GM23338 (cell line): Measurements from ENCODE around the gene RAP1GAP. TPM values are rescaled to one million over a fixed set of nuclear protein-coding genes. Genes with fewer than 3 reads are reported as not detected.

Experiments used
- ATAC-seq: fragments of 200-7000 bp; cut with Tn5 transposase; 3 replicates; pipeline ENCODE4 v1.9.1; 2020
- DNase-seq: peaks from one replicate; pipeline ENCODE4 v3.0.0-alpha.2; 2015; ENCODE audit warnings: low spot score
- H2AFZ ChIP-seq: fragments of 200-600 bp; sonication (generic); 2 replicates; pipeline ENCODE4 v1.8.0; 2016; ENCODE audit warnings: antibody characterized with exemption, mild to moderate bottlenecking, moderate library complexity
- H3F3A ChIP-seq: fragments of 200-600 bp; sonication (generic); replicated peaks from 2 replicates; pipeline ENCODE4 v1.8.0; 2017; ENCODE audit warnings: antibody characterized with exemption, mixed run types, low read depth
- H3K27ac ChIP-seq: fragments of 200-600 bp; sonication (generic); 2 replicates; pipeline ENCODE4 v1.6.1; 2016; ENCODE audit warnings: low read depth
- H3K27me3 ChIP-seq: fragments of 200-600 bp; sonication (generic); 2 replicates; pipeline ENCODE4 v1.8.0; 2016; ENCODE audit warnings: mild to moderate bottlenecking, mixed run types, moderate library complexity; ENCODE audit not compliant: insufficient read depth
- H3K36me3 ChIP-seq: fragments of 200-600 bp; sonication (generic); 2 replicates; pipeline ENCODE4 v1.8.0; 2016; ENCODE audit warnings: mild to moderate bottlenecking; ENCODE audit not compliant: insufficient read depth
- H3K4me1 ChIP-seq: fragments of 200-600 bp; sonication (generic); 2 replicates; pipeline ENCODE4 v1.8.0; 2016; ENCODE audit warnings: mild to moderate bottlenecking, moderate library complexity; ENCODE audit not compliant: insufficient read depth
- H3K4me2 ChIP-seq: fragments of 200-600 bp; sonication (generic); 2 replicates; pipeline ENCODE4 v1.7.1; 2017; ENCODE audit warnings: mixed run types
- H3K4me3 ChIP-seq: fragments of 200-600 bp; sonication (generic); 2 replicates; pipeline ENCODE4 v1.6.1; 2016; ENCODE audit warnings: mixed run types
- H3K79me2 ChIP-seq: fragments of 200-600 bp; sonication (generic); replicated peaks from 2 replicates; pipeline ENCODE4 v1.8.0; 2017; ENCODE audit warnings: mild to moderate bottlenecking; ENCODE audit not compliant: insufficient read depth
- H3K9me2 ChIP-seq: fragments of 200-600 bp; sonication (generic); 2 replicates; pipeline ENCODE4 v1.8.0; 2017; ENCODE audit not compliant: insufficient read depth
- H4K20me1 ChIP-seq: fragments of 200-600 bp; sonication (generic); replicated peaks from 2 replicates; pipeline ENCODE4 v1.8.0; 2017; ENCODE audit warnings: mild to moderate bottlenecking; ENCODE audit not compliant: insufficient read depth
- H3K27ac Mint-ChIP-seq: 2 replicates; pipeline ENCODE4 v1.8.0; 2020; ENCODE audit warnings: inconsistent platforms, mild to moderate bottlenecking, moderate library complexity, mixed read lengths
- H3K27me3 Mint-ChIP-seq: 3 replicates; pipeline ENCODE4 v1.8.0; 2022; ENCODE audit warnings: low read depth, mild to moderate bottlenecking, moderate library complexity, mixed read lengths, inconsistent platforms; ENCODE audit not compliant: insufficient read depth, poor library complexity
- H3K36me3 Mint-ChIP-seq: 3 replicates; pipeline ENCODE4 v1.8.0; 2021; ENCODE audit warnings: low read depth, mild to moderate bottlenecking, inconsistent platforms, moderate library complexity, mixed read lengths
- H3K4me1 Mint-ChIP-seq: 3 replicates; pipeline ENCODE4 v1.8.0; 2020; ENCODE audit warnings: mild to moderate bottlenecking, inconsistent platforms, mixed read lengths
- H3K4me3 Mint-ChIP-seq: 3 replicates; pipeline ENCODE4 v1.8.0; 2021; ENCODE audit warnings: moderate library complexity, mild to moderate bottlenecking, inconsistent platforms, mixed read lengths
- H3K9me3 Mint-ChIP-seq: 3 replicates; pipeline ENCODE4 v1.8.0; 2020; ENCODE audit warnings: moderate library complexity, mild to moderate bottlenecking, inconsistent platforms, mixed read lengths
- CREB1 ChIP-seq: fragments of 250-450 bp; sonication (Bioruptor Pico); IDR thresholded peaks from 2 replicates; pipeline ENCODE4 v1.5.0; 2020; ENCODE audit warnings: low read depth, mild to moderate bottlenecking, moderate library complexity
- CTCF ChIP-seq, 2 experiments: fragments of 200-600 bp in 1 of 2; sonication (generic) in 1 of 2; conservative IDR thresholded peaks; 2 replicates each; pipeline versions ENCODE4 v1.5.1 to v1.6.1; 2016 to 2017; ENCODE audit warnings: antibody characterized with exemption in 2 of 2, low read depth in 2 of 2, mild to moderate bottlenecking in 2 of 2, moderate library complexity in 1 of 2
- EZH2 ChIP-seq: fragments of 200-600 bp; sonication (generic); IDR thresholded peaks from one replicate; pipeline ENCODE4 v1.8.0; 2017; ENCODE audit warnings: antibody characterized with exemption, mild to moderate bottlenecking, low read depth; ENCODE audit not compliant: unreplicated experiment
- EZH2phosphoT487 ChIP-seq: fragments of 200-600 bp; sonication (generic); IDR thresholded peaks from one replicate; pipeline ENCODE4 v1.8.1; 2018; ENCODE audit warnings: antibody characterized with exemption; ENCODE audit not compliant: unreplicated experiment
- JUNB ChIP-seq: IDR thresholded peaks from one replicate; pipeline ENCODE4 v1.6.1; 2016; ENCODE audit warnings: antibody characterized with exemption; ENCODE audit not compliant: unreplicated experiment
- NANOG ChIP-seq: IDR thresholded peaks from 2 replicates; pipeline ENCODE4 v1.6.1; 2016; ENCODE audit warnings: antibody characterized with exemption, borderline replicate concordance
- ZNF114 ChIP-seq: fragments of 250-450 bp; sonication (Bioruptor Pico); IDR thresholded peaks from 2 replicates; pipeline ENCODE4 v1.5.0; 2020; ENCODE audit warnings: mild to moderate bottlenecking, moderate library complexity
- ZNF331 ChIP-seq: fragments of 250-450 bp; sonication (Bioruptor Pico); IDR thresholded peaks from 2 replicates; pipeline ENCODE4 v1.5.0; 2020; ENCODE audit warnings: low read depth, mild to moderate bottlenecking, moderate library complexity
- polyA plus RNA-seq: library from polyadenylated mRNA; unstranded; fragments of >200 nt; fragmentation: Nextera tagmentation; extraction: Ambion mirVana; gene quantifications from 2 replicates; pipeline ENCODE4 v1.2.1, GENCODE V29; 2016
- total RNA-seq: library from RNA; depleted of rRNA; stranded (reverse); fragments of >200 nt; shearing (Covaris generic); gene quantifications from 2 replicates; pipeline ENCODE4 v1.2.3, GENCODE V29; 2014
- TF ChIP-seq, protein P1 (sequence below): fragments of 250-450 bp; sonication (Bioruptor Pico); IDR thresholded peaks from 2 replicates; pipeline ENCODE4 v1.5.0; 2020; ENCODE audit warnings: mild to moderate bottlenecking, moderate library complexity
- TF ChIP-seq, protein P2 (sequence below): IDR thresholded peaks from one replicate; pipeline ENCODE4 v1.6.1; 2018; ENCODE audit warnings: antibody characterized with exemption; ENCODE audit not compliant: unreplicated experiment

RAP1GAP gene
- total and polyA plus RNA-seq, 2 experiments from 2014 or later = 4.3 to 6.6 TPM

DNA sequence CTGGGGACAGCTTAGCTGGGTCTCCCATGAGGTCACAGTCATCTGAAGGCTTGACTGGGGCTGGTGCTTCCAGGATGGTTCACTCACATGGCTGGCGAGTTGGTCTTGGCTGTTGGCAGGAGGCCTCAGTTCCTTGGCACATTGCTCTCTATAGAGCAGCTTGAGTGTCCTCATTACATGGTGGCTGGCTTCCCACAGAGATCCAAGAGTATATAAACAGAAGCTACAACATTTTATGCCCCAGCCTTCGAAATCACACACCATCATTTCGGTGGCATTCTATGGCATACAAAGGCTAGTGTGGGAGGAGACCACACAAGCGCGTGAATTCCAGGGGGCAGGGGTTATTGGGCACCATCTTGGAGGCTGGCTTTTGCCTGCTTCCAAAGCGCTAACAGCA, 96.9 kb downstream of the RAP1GAP start:
- peaks cover 8% of the 10 kb centered on the region for H3K4me1 Mint-ChIP-seq
- H3K27me3 Mint-ChIP-seq = peaks cover 14% of the 10 kb centered on the region
- DNase-seq (no peak), ATAC-seq (no peak)
- peaks cover 22% of the 10 kb centered on the region for H3K36me3 Mint-ChIP-seq
- no peak overlapping the region for H3K27ac Mint-ChIP-seq
- H2AFZ ChIP-seq = no peak overlapping the region
- H3K27me3 ChIP-seq = no peaks in the 10 kb centered on the region
- H3K79me2 ChIP-seq = no peaks in the 10 kb centered on the region
- H3K4me3 Mint-ChIP-seq = no peak overlapping the region
- no peak overlapping the region for H3K27ac ChIP-seq
- H3K4me2 ChIP-seq = no peak overlapping the region
- H3K4me3 ChIP-seq = no peak overlapping the region
- peaks cover 6% of the 10 kb centered on the region; the same call in 1 of the 2 replicates for H3K4me1 ChIP-seq
- H3F3A ChIP-seq = no peaks in the 10 kb centered on the region
- TF ChIP-seq, protein P1, sequence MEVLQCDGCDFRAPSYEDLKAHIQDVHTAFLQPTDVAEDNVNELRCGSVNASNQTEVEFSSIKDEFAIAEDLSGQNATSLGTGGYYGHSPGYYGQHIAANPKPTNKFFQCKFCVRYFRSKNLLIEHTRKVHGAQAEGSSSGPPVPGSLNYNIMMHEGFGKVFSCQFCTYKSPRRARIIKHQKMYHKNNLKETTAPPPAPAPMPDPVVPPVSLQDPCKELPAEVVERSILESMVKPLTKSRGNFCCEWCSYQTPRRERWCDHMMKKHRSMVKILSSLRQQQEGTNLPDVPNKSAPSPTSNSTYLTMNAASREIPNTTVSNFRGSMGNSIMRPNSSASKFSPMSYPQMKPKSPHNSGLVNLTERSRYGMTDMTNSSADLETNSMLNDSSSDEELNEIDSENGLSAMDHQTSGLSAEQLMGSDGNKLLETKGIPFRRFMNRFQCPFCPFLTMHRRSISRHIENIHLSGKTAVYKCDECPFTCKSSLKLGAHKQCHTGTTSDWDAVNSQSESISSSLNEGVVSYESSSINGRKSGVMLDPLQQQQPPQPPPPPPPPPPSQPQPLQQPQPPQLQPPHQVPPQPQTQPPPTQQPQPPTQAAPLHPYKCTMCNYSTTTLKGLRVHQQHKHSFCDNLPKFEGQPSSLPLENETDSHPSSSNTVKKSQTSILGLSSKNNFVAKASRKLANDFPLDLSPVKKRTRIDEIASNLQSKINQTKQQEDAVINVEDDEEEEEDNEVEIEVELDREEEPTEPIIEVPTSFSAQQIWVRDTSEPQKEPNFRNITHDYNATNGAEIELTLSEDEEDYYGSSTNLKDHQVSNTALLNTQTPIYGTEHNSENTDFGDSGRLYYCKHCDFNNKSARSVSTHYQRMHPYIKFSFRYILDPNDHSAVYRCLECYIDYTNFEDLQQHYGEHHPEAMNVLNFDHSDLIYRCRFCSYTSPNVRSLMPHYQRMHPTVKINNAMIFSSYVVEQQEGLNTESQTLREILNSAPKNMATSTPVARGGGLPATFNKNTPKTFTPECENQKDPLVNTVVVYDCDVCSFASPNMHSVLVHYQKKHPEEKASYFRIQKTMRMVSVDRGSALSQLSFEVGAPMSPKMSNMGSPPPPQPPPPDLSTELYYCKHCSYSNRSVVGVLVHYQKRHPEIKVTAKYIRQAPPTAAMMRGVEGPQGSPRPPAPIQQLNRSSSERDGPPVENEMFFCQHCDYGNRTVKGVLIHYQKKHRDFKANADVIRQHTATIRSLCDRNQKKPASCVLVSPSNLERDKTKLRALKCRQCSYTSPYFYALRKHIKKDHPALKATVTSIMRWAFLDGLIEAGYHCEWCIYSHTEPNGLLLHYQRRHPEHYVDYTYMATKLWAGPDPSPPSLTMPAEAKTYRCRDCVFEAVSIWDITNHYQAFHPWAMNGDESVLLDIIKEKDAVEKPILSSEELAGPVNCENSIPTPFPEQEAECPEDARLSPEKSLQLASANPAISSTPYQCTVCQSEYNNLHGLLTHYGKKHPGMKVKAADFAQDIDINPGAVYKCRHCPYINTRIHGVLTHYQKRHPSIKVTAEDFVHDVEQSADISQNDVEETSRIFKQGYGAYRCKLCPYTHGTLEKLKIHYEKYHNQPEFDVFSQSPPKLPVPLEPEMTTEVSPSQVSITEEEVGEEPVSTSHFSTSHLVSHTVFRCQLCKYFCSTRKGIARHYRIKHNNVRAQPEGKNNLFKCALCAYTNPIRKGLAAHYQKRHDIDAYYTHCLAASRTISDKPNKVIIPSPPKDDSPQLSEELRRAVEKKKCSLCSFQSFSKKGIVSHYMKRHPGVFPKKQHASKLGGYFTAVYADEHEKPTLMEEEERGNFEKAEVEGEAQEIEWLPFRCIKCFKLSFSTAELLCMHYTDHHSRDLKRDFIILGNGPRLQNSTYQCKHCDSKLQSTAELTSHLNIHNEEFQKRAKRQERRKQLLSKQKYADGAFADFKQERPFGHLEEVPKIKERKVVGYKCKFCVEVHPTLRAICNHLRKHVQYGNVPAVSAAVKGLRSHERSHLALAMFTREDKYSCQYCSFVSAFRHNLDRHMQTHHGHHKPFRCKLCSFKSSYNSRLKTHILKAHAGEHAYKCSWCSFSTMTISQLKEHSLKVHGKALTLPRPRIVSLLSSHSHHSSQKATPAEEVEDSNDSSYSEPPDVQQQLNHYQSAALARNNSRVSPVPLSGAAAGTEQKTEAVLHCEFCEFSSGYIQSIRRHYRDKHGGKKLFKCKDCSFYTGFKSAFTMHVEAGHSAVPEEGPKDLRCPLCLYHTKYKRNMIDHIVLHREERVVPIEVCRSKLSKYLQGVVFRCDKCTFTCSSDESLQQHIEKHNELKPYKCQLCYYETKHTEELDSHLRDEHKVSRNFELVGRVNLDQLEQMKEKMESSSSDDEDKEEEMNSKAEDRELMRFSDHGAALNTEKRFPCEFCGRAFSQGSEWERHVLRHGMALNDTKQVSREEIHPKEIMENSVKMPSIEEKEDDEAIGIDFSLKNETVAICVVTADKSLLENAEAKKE (CRISPR knock-in tag) = no peak
- TF ChIP-seq, protein P2, sequence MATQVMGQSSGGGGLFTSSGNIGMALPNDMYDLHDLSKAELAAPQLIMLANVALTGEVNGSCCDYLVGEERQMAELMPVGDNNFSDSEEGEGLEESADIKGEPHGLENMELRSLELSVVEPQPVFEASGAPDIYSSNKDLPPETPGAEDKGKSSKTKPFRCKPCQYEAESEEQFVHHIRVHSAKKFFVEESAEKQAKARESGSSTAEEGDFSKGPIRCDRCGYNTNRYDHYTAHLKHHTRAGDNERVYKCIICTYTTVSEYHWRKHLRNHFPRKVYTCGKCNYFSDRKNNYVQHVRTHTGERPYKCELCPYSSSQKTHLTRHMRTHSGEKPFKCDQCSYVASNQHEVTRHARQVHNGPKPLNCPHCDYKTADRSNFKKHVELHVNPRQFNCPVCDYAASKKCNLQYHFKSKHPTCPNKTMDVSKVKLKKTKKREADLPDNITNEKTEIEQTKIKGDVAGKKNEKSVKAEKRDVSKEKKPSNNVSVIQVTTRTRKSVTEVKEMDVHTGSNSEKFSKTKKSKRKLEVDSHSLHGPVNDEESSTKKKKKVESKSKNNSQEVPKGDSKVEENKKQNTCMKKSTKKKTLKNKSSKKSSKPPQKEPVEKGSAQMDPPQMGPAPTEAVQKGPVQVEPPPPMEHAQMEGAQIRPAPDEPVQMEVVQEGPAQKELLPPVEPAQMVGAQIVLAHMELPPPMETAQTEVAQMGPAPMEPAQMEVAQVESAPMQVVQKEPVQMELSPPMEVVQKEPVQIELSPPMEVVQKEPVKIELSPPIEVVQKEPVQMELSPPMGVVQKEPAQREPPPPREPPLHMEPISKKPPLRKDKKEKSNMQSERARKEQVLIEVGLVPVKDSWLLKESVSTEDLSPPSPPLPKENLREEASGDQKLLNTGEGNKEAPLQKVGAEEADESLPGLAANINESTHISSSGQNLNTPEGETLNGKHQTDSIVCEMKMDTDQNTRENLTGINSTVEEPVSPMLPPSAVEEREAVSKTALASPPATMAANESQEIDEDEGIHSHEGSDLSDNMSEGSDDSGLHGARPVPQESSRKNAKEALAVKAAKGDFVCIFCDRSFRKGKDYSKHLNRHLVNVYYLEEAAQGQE = no peak
- no peak for TF ChIP-seq CREB1 (CRISPR knock-in tag)
- TF ChIP-seq CTCF (conservative IDR thresholded peaks at IDR 0.05; ENCODE audit: low read depth in 2 of 2) = no peak
- no peak for TF ChIP-seq JUNB
- TF ChIP-seq EZH2phosphoT487 = no peak
- no peak for TF ChIP-seq ZNF331 (CRISPR knock-in tag)
- TF ChIP-seq ZNF114 (CRISPR knock-in tag) = no peak
- TF ChIP-seq EZH2 = no peak
- TF ChIP-seq NANOG = no peak
- H3K9me2 ChIP-seq = no peaks in the 10 kb centered on the region
- H3K9me3 Mint-ChIP-seq = no peaks in the 10 kb centered on the region
- H3K36me3 ChIP-seq = no peaks in the 10 kb centered on the region
- H4K20me1 ChIP-seq = 0 out of 2 replicates have a peak, but pooled peaks cover 3% of the 10 kb centered on the region
